GM12891 (cell line): ENCODE data around the gene GPR89B.
"Not testable (repeated sequence)": the region's sequence is repeated elsewhere in the genome, so short reads cannot be mapped to it uniquely, and the experiment has no call there.

Experiments used
- POLR2AphosphoS5 ChIP-seq: IDR thresholded peaks from 2 replicates; pipeline ENCODE4 v1.6.1; 2011; ENCODE audit warnings: low read depth, low read length, control low read depth
- TAF1 ChIP-seq: IDR thresholded peaks from 2 replicates; pipeline ENCODE4 v1.6.1; 2011; ENCODE audit warnings: low read depth, low read length, control low read depth

DNA sequence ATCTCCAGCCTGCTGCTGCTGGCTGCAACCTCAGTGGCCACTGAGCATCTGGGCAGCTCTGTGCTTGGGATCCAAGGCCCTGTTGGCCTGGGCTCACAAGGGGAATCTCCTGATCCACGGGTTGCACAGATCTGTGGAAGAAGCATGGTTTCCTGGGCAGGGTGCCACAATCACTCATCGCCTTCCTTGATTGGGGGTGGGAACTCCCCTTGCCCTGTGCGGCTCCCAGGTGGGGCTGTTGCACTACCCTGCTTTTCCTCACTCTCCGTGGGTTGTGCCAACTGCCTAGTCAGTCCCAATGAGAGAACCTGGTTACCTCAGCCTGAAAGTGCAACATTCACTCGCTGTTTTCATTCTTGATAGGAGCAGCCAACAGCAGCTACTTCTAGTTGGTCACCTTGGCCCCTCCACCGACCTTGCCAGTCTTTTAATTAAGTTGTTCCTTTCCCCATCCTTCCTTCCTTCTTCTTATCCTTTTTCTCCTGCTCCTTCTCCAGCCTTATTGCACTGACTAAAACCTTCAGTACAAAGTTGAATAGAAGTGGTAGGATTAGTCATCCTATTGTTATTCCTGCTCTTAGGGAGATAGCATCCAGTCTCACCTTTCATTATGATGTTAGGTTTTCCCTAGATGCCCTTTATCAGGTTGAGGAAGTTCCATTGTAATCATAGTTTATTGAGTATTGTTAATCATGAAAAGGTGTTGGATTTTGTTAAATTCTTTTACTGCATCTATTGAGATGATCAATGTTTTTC, 50.9 kb downstream of the GPR89B start:
- TF ChIP-seq TAF1, POLR2AphosphoS5: not testable (repeated sequence)
